Upper lobe of right lung (tissue), 1 donor: Measurements from ENCODE around the gene IRF2BP2. TPM values are rescaled to one million over a fixed set of nuclear protein-coding genes. Genes with fewer than 3 reads are reported as not detected.
"Not testable (repeated sequence)": the region's sequence is repeated elsewhere in the genome, so short reads cannot be mapped to it uniquely, and the experiment has no call there.

Experiments
- ATAC-seq: fragments of 200-7000 bp; cut with Tn5 transposase; one replicate; pipeline ENCODE4 v1.9.1; 2020; ENCODE audit warnings: mild to moderate bottlenecking, moderate library complexity
- DNase-seq: peaks from one replicate; pipeline ENCODE4 v3.0.0-alpha.2; 2020
- H3K27ac ChIP-seq: fragments of 200-600 bp; one replicate; pipeline ENCODE4 v1.8.0; 2022
- H3K27me3 ChIP-seq: fragments of 200-600 bp; one replicate; pipeline ENCODE4 v1.8.0; 2022; ENCODE audit warnings: mild to moderate bottlenecking
- H3K36me3 ChIP-seq: fragments of 200-600 bp; one replicate; pipeline ENCODE4 v1.8.0; 2022
- H3K4me1 ChIP-seq: fragments of 200-600 bp; one replicate; pipeline ENCODE4 v1.8.0; 2022
- H3K4me3 ChIP-seq: fragments of 200-600 bp; one replicate; pipeline ENCODE4 v1.8.0; 2022; ENCODE audit warnings: mild to moderate bottlenecking
- H3K9me3 ChIP-seq: fragments of 200-600 bp; one replicate; pipeline ENCODE4 v1.8.0; 2022
- intact Hi-C: fragments of 100-400 bp; cut with DNase I; formaldehyde crosslinking; loops from one replicate; pipeline ENCODE4 v1.11.0; 2022
- total RNA-seq: library from RNA; stranded (reverse); fragmentation: NEBNext Ultra II Directional; extraction: Animal tissue kit (Norgen Biotek cat#: 25700); gene quantifications from one replicate; pipeline ENCODE4 v1.2.1, GENCODE V29; 2021
- TF ChIP-seq, protein P1 (sequence below): fragments of 200-600 bp; IDR thresholded peaks from one replicate; pipeline ENCODE4 v1.8.0; 2022; ENCODE audit warnings: antibody characterized with exemption
- donor health status: DM: no; HTN: yes; CAD: no; lungs with severe emphysema.

The IRF2BP2 gene
- total RNA-seq, 1 donor from 2014 or later = 161 TPM

- H3K27ac ChIP-seq = no peak overlapping the region
- intact Hi-C loops = no loop called here
Measured at GRCh38 chr1:234642428-234642827, 32.5 kb upstream of the IRF2BP2 start.

GRCh38 chr1:234639961-234640360, 30.0 kb upstream of the IRF2BP2 start:
- Histone ChIP-seq H3K36me3 (no peaks in the 10 kb centered on the region), H3K27me3 (no peaks in the 10 kb centered on the region), H3K4me1 (peaks cover 10% of the 10 kb centered on the region), H3K4me3 (no peak overlapping the region), H3K27ac (no peak overlapping the region), H3K9me3 (no peaks in the 10 kb centered on the region)
- TF ChIP-seq, protein P1, sequence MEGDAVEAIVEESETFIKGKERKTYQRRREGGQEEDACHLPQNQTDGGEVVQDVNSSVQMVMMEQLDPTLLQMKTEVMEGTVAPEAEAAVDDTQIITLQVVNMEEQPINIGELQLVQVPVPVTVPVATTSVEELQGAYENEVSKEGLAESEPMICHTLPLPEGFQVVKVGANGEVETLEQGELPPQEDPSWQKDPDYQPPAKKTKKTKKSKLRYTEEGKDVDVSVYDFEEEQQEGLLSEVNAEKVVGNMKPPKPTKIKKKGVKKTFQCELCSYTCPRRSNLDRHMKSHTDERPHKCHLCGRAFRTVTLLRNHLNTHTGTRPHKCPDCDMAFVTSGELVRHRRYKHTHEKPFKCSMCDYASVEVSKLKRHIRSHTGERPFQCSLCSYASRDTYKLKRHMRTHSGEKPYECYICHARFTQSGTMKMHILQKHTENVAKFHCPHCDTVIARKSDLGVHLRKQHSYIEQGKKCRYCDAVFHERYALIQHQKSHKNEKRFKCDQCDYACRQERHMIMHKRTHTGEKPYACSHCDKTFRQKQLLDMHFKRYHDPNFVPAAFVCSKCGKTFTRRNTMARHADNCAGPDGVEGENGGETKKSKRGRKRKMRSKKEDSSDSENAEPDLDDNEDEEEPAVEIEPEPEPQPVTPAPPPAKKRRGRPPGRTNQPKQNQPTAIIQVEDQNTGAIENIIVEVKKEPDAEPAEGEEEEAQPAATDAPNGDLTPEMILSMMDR = no peak
- DNase-seq = no peak
- intact Hi-C loops = no loop called here
- ATAC-seq = no peak

More at GRCh38 chr1:234642428-234642827, 32.5 kb upstream of the IRF2BP2 start:
- TF ChIP-seq, protein P1 = no peak
- ATAC-seq (no peak), DNase-seq (no peak)
- Histone ChIP-seq H3K4me3 (no peak overlapping the region), H3K9me3 (no peaks in the 10 kb centered on the region), H3K4me1 (peaks cover 13% of the 10 kb centered on the region), H3K27me3 (no peaks in the 10 kb centered on the region), H3K36me3 (no peaks in the 10 kb centered on the region)

- intact Hi-C loops = no loop called here
- TF ChIP-seq, protein P1 = no peak
- no peak for DNase-seq
Measured at GRCh38 chr1:234638832-234639799, 29.1 kb upstream of the IRF2BP2 start.

DNA sequence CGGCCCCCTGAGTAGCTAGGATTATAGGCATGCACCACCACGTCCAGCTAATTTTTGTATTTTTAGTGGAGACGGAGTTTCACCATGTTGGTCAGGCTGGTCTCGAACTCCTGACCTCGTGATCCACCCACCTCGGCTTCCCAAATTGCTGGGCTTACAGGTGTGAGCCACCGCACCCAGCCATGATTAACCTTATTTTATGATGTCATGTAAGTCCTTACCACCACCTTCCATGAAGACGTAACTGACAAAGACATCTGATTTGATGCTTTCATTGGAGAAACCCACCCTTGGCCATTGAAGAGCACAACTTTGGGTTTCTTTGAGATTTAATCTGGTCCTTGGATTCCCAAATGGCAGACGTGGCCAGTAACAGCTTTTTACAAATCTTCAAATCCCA, 24.9 kb upstream of the IRF2BP2 start:
- not testable (repeated sequence) for H3K4me3 ChIP-seq, ATAC-seq

More at GRCh38 chr1:234638832-234639799, 29.1 kb upstream of the IRF2BP2 start:
- Histone ChIP-seq H3K4me1 (peaks cover 10% of the 10 kb centered on the region), H3K27me3 (no peaks in the 10 kb centered on the region), H3K27ac (no peak overlapping the region), H3K9me3 (no peaks in the 10 kb centered on the region), H3K36me3 (no peaks in the 10 kb centered on the region), H3K4me3 (no peak overlapping the region)
- ATAC-seq = no peak

GRCh38 chr1:234634387-234634786, 24.4 kb upstream of the IRF2BP2 start:
- intact Hi-C loops = no loop called here
- H3K4me1 ChIP-seq = peaks cover 6% of the 10 kb centered on the region
- TF ChIP-seq, protein P1 = no peak
- no peaks in the 10 kb centered on the region for H3K36me3 ChIP-seq
- H3K9me3 ChIP-seq = no peaks in the 10 kb centered on the region
- H3K4me3 ChIP-seq = no peak overlapping the region
- no peaks in the 10 kb centered on the region for H3K27me3 ChIP-seq
- ATAC-seq (no peak), DNase-seq (no peak)
- H3K27ac ChIP-seq = no peak overlapping the region

More for the DNA sequence above, 24.9 kb upstream of the IRF2BP2 start:
- H3K9me3 ChIP-seq, H3K4me1 ChIP-seq, H3K27me3 ChIP-seq, H3K27ac ChIP-seq, intact Hi-C loops, H3K36me3 ChIP-seq, DNase-seq: not testable (repeated sequence)

GRCh38 chr1:234633246-234634003, 23.4 kb upstream of the IRF2BP2 start:
- ATAC-seq (no peak), DNase-seq (no peak)
- Histone ChIP-seq H3K36me3 (no peaks in the 10 kb centered on the region), H3K4me1 (peaks cover 6% of the 10 kb centered on the region), H3K27ac (no peak overlapping the region), H3K27me3 (no peaks in the 10 kb centered on the region), H3K4me3 (no peak overlapping the region), H3K9me3 (no peaks in the 10 kb centered on the region)
- intact Hi-C loops = no loop called here
- TF ChIP-seq, protein P1 = no peak
